Glutamatergic neuron (in vitro differentiated cells): Measurements from ENCODE around the gene CYLD. TPM values are rescaled to one million over a fixed set of nuclear protein-coding genes. Genes with fewer than 3 reads are reported as not detected.

ENCODE experiments used
- DNase-seq: peaks from one replicate; pipeline ENCODE4 v3.0.0; 2022
- H3K27ac Mint-ChIP-seq: one replicate; pipeline ENCODE4 v1.8.0; 2020; ENCODE audit warnings: mild to moderate bottlenecking, mixed read lengths, inconsistent platforms; ENCODE audit not compliant: unreplicated experiment
- H3K27me3 Mint-ChIP-seq: one replicate; pipeline ENCODE4 v1.8.0; 2020; ENCODE audit warnings: mild to moderate bottlenecking, moderate library complexity, mixed read lengths, inconsistent platforms; ENCODE audit not compliant: unreplicated experiment
- H3K36me3 Mint-ChIP-seq: one replicate; pipeline ENCODE4 v1.8.0; 2020; ENCODE audit warnings: mild to moderate bottlenecking, mixed read lengths, inconsistent platforms; ENCODE audit not compliant: unreplicated experiment
- H3K4me1 Mint-ChIP-seq: one replicate; pipeline ENCODE4 v1.8.0; 2020; ENCODE audit warnings: mild to moderate bottlenecking, low read depth, mixed read lengths, inconsistent platforms; ENCODE audit not compliant: unreplicated experiment
- H3K4me3 Mint-ChIP-seq: one replicate; pipeline ENCODE4 v1.8.0; 2020; ENCODE audit warnings: mild to moderate bottlenecking, mixed read lengths, inconsistent platforms; ENCODE audit not compliant: unreplicated experiment
- H3K9me3 Mint-ChIP-seq: one replicate; pipeline ENCODE4 v1.8.0; 2020; ENCODE audit warnings: mild to moderate bottlenecking, moderate library complexity, mixed read lengths, inconsistent platforms; ENCODE audit not compliant: unreplicated experiment
- total RNA-seq: library from RNA; stranded (reverse); fragmentation: NEBNext Ultra II Directional; extraction: Animal tissue kit (Norgen Biotek cat#: 25700); gene quantifications from one replicate; pipeline ENCODE4 v1.2.1, GENCODE V29; 2021; ENCODE audit not compliant: unreplicated experiment
- TF ChIP-seq, protein P1 (sequence below): fragments of 200-600 bp; sonication (generic); IDR thresholded peaks from one replicate; pipeline ENCODE4 v1.5.0; 2021; ENCODE audit not compliant: partially characterized antibody, unreplicated experiment

CYLD gene
- total RNA-seq, 1 donor from 2014 or later, result 39.5 TPM

DNA sequence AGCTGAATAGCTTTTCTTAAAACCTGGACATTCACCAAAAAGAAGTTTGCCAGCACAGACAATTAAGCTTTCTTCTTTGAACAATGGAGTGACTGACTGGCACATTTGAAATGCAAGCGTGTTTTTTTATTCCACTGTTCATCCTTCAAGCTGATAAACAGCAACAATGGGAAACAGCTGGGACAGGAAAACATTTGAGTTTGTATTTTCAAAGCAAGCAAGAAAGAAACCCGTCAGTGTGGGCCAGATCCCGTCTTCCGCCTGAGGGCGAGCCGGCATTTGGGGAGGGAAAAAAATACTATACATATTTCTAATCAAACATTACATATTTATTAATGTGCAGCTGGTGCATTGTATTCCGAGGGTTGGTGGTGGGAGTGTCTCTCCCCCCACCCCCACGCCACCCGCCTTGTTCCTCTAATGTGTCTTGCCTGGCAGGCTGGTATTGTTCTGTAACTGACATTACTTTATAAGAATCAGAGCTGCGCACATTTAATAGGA lies 94.3 kb downstream of the CYLD start:
- TF ChIP-seq, protein P1, sequence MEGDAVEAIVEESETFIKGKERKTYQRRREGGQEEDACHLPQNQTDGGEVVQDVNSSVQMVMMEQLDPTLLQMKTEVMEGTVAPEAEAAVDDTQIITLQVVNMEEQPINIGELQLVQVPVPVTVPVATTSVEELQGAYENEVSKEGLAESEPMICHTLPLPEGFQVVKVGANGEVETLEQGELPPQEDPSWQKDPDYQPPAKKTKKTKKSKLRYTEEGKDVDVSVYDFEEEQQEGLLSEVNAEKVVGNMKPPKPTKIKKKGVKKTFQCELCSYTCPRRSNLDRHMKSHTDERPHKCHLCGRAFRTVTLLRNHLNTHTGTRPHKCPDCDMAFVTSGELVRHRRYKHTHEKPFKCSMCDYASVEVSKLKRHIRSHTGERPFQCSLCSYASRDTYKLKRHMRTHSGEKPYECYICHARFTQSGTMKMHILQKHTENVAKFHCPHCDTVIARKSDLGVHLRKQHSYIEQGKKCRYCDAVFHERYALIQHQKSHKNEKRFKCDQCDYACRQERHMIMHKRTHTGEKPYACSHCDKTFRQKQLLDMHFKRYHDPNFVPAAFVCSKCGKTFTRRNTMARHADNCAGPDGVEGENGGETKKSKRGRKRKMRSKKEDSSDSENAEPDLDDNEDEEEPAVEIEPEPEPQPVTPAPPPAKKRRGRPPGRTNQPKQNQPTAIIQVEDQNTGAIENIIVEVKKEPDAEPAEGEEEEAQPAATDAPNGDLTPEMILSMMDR, result no peak
- Mint-ChIP-seq H3K4me1 (no peaks in the 10 kb centered on the region), H3K9me3 (peaks cover 2% of the 10 kb centered on the region), H3K27me3 (no peaks in the 10 kb centered on the region), H3K4me3 (no peak overlapping the region), H3K27ac (no peak overlapping the region), H3K36me3 (no peaks in the 10 kb centered on the region)
- no peak for DNase-seq

DNA sequence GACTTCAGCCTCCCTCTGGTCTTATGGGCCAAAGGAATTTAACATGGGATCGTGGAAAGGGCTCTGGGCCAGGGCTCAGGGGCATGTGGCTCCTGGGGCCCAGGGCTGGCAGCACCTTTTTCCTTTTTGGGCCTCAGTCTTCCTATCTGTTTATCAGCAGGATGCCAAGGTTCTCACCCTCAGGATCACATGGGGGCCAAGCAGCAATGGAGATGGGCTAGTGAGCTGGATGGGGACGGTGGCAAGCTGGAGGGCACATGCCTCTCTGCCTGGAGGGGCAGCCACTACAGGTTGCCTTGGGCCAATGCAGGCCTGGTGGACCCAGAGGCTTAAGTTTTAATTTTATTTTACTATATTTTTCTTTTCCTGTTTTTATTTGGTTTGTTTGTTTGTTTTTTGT lies 95.4 kb downstream of the CYLD start:
- DNase-seq, result no peak
- peaks cover 2% of the 10 kb centered on the region for H3K9me3 Mint-ChIP-seq
- TF ChIP-seq, protein P1, result no peak
- no peaks in the 10 kb centered on the region for H3K27me3 Mint-ChIP-seq
- no peaks in the 10 kb centered on the region for H3K36me3 Mint-ChIP-seq
- no peak overlapping the region for H3K27ac Mint-ChIP-seq
- H3K4me1 Mint-ChIP-seq, result no peaks in the 10 kb centered on the region
- no peak overlapping the region for H3K4me3 Mint-ChIP-seq

DNA sequence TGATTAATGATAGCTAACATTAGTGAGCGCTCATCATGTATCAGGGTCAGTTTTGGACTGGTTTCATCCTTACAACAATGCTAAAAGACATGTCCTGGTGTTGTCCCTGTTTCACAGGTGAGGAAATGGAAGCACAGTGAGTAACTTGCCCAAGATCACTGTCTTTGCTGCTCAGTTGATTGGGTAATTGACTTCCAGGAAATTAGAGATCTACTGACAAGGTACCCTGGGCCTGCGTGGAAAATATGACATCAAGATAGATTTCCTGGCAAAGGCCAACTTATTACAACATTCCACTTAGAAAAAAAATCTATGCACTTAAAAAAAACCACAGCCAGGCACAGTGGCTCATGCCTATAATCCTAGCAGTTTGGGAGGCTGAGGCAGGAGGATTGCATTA lies 96.3 kb downstream of the CYLD start:
- peaks cover 5% of the 10 kb centered on the region for H3K9me3 Mint-ChIP-seq
- no peak overlapping the region for H3K27ac Mint-ChIP-seq
- no peaks in the 10 kb centered on the region for H3K36me3 Mint-ChIP-seq
- no peaks in the 10 kb centered on the region for H3K27me3 Mint-ChIP-seq
- H3K4me3 Mint-ChIP-seq, result no peak overlapping the region
- TF ChIP-seq, protein P1, result no peak
- peaks cover 5% of the 10 kb centered on the region for H3K4me1 Mint-ChIP-seq
- DNase-seq, result no peak

DNA sequence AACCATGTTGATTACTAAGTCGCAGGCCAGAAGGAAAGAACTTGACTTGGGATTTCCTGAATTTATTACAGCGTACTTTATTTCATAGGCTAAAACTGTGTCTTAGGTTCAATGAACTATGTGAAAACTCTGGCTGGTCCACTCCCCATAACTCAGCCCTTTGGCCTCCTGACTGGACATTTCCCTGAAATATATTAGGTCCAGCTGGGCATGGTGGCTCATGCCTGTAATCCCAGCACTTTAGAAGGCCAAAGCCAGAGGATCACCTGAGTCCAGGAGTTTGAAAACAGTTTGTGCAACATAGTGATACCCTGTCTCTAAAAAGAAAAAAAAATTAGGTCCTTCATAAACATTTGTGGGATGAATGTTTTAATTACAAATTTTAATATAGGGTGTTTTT lies 97.0 kb downstream of the CYLD start:
- no peak overlapping the region for H3K27ac Mint-ChIP-seq
- H3K4me3 Mint-ChIP-seq, result no peak overlapping the region
- no peak for DNase-seq
- H3K27me3 Mint-ChIP-seq, result no peaks in the 10 kb centered on the region
- peaks cover 6% of the 10 kb centered on the region for H3K9me3 Mint-ChIP-seq
- H3K36me3 Mint-ChIP-seq, result no peaks in the 10 kb centered on the region
- H3K4me1 Mint-ChIP-seq, result peaks cover 5% of the 10 kb centered on the region
- TF ChIP-seq, protein P1, result no peak

DNA sequence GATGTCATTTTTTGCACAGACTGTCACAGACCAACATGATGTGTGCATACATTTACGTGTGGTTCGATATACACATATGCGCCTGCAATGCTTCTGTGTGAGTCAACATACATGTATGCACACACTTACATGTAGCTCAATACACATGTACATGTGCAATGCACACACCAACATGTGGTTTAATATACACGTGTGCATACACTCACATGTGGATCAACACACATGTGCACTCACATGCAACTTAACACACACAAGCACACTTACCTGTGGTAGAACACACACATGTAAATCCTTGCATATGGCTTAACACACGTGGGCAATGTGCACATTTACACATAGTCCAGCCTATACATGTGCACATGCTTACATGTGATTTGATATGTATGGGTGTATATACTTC lies 97.5 kb downstream of the CYLD start:
- TF ChIP-seq, protein P1, result no peak
- Mint-ChIP-seq H3K4me3 (no peak overlapping the region), H3K36me3 (no peaks in the 10 kb centered on the region), H3K27me3 (no peaks in the 10 kb centered on the region), H3K9me3 (peaks cover 6% of the 10 kb centered on the region), H3K27ac (no peak overlapping the region), H3K4me1 (peaks cover 5% of the 10 kb centered on the region)
- DNase-seq, result no peak
